ENCODE results near the gene TTLL9. TPM values are rescaled to one million over a fixed set of nuclear protein-coding genes. Genes with fewer than 3 reads are reported as not detected.

Gene TTLL9
- polyA plus RNA-seq, 1 of the 3 experiments (the other 2 are of a cell fraction): 0.23 TPM

DNA sequence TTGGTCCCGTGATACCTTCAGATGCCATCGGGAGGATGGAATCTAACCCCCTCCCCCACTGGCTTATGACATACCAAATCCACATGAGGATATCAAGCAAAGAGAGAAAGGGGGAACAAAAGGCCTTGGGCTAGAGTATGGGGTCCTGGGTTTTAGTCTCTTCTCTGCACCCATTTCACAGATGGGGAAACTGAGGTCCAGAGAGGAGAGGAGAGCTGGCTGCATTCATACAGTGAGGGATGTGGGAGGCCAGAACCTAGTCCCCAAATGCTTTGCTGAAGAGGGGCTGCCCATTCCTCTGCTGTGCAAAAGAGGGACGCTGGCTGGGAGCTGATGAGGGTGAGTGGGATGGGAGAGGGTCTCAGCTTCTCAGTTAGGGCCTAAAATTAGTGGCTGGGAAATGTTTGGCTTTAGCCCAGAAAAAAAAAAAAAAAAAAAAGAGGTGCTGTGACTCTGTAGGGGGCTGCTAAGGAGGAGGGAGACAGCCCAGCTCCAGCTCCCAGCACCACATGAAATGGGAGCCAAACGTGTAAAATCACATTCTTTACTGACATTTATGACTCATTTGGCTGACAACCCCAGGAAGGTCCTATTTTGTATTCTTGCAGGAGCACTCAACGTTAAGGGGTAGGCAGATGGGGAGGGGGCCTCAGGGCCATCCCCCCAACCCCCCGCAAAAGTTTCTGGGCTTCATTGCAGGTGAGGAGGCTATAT lies 109.4 kb downstream of the TTLL9 start (continued):
- TF ChIP-seq, protein P1, sequence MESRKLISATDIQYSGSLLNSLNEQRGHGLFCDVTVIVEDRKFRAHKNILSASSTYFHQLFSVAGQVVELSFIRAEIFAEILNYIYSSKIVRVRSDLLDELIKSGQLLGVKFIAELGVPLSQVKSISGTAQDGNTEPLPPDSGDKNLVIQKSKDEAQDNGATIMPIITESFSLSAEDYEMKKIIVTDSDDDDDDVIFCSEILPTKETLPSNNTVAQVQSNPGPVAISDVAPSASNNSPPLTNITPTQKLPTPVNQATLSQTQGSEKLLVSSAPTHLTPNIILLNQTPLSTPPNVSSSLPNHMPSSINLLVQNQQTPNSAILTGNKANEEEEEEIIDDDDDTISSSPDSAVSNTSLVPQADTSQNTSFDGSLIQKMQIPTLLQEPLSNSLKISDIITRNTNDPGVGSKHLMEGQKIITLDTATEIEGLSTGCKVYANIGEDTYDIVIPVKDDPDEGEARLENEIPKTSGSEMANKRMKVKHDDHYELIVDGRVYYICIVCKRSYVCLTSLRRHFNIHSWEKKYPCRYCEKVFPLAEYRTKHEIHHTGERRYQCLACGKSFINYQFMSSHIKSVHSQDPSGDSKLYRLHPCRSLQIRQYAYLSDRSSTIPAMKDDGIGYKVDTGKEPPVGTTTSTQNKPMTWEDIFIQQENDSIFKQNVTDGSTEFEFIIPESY (IDR thresholded peaks at IDR 0.05; ENCODE audit: borderline replicate concordance, low read depth): no peak

DNA sequence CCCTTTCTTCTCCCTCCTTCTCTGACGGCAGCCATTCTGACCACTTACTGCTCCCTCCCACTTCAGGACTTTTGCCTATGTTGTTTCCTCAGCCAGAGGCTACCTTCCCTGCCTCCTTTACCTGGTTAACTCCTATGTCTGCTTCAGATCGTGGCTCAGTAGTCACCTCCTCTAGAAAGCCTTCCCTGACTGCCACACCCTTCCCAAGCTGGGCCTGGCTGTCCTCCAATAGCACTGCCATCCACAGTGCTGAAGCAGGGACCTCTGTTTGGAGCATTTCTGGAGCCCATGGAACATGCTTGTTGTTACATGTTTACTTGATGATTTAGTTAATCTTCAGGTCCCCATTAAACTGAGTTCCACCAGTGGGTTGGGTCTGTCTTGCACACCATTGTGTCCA lies 111.3 kb downstream of the TTLL9 start:
- no peaks in the 10 kb centered on the region for H3K9me2 ChIP-seq
- CTCF ChIA-PET: no interaction called here
- POLR2A ChIA-PET: no interaction called here

More for the DNA sequence above, 111.3 kb downstream of the TTLL9 start:
- Histone ChIP-seq H3K79me2 (ENCODE audit: insufficient read depth) (no peaks in the 10 kb centered on the region), H3K36me3 (replicated peaks in 1 of 2; ENCODE audit: control insufficient read depth in 1 of 2, insufficient read depth in 2 of 2, low read length in 1 of 2) (no peaks in the 10 kb centered on the region), H2AFZ (ENCODE audit: low read depth) (no peak overlapping the region), H3K9ac (no peak overlapping the region), H4K20me1 (ENCODE audit: insufficient read depth) (no peaks in the 10 kb centered on the region), H3K4me3 (ENCODE audit: low read depth in 2 of 2, low read length in 1 of 2) (no peak overlapping the region), H3F3A (replicated peaks; ENCODE audit: insufficient read depth) (no peaks in the 10 kb centered on the region), H3K4me2 (no peak overlapping the region), H3K9me3 (no peaks in the 10 kb centered on the region), H3K27ac (ENCODE audit: low read depth in 2 of 2, low read length in 1 of 2) (no peak overlapping the region), H3K27me3 (ENCODE audit: insufficient read depth) (no peaks in the 10 kb centered on the region; the same call in 1 of the 2 replicates), H3K4me1 (ENCODE audit: control insufficient read depth in 1 of 2, insufficient read depth in 2 of 2, low read depth in 1 of 2, low read length in 1 of 2) (no peaks in the 10 kb centered on the region)
- 45% methylated on average over 2 of the region's 2 CpGs for WGBS (ENCODE audit: low lambda C conversion rate)
- TF ChIP-seq, protein P2, sequence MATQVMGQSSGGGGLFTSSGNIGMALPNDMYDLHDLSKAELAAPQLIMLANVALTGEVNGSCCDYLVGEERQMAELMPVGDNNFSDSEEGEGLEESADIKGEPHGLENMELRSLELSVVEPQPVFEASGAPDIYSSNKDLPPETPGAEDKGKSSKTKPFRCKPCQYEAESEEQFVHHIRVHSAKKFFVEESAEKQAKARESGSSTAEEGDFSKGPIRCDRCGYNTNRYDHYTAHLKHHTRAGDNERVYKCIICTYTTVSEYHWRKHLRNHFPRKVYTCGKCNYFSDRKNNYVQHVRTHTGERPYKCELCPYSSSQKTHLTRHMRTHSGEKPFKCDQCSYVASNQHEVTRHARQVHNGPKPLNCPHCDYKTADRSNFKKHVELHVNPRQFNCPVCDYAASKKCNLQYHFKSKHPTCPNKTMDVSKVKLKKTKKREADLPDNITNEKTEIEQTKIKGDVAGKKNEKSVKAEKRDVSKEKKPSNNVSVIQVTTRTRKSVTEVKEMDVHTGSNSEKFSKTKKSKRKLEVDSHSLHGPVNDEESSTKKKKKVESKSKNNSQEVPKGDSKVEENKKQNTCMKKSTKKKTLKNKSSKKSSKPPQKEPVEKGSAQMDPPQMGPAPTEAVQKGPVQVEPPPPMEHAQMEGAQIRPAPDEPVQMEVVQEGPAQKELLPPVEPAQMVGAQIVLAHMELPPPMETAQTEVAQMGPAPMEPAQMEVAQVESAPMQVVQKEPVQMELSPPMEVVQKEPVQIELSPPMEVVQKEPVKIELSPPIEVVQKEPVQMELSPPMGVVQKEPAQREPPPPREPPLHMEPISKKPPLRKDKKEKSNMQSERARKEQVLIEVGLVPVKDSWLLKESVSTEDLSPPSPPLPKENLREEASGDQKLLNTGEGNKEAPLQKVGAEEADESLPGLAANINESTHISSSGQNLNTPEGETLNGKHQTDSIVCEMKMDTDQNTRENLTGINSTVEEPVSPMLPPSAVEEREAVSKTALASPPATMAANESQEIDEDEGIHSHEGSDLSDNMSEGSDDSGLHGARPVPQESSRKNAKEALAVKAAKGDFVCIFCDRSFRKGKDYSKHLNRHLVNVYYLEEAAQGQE (IDR thresholded peaks at IDR 0.05; ENCODE audit: low read depth, low read length): no peak
- TF ChIP-seq CHD2 (IDR thresholded peaks at IDR 0.05; ENCODE audit: low read length, partially characterized antibody): no peak
- TF ChIP-seq, protein P3, sequence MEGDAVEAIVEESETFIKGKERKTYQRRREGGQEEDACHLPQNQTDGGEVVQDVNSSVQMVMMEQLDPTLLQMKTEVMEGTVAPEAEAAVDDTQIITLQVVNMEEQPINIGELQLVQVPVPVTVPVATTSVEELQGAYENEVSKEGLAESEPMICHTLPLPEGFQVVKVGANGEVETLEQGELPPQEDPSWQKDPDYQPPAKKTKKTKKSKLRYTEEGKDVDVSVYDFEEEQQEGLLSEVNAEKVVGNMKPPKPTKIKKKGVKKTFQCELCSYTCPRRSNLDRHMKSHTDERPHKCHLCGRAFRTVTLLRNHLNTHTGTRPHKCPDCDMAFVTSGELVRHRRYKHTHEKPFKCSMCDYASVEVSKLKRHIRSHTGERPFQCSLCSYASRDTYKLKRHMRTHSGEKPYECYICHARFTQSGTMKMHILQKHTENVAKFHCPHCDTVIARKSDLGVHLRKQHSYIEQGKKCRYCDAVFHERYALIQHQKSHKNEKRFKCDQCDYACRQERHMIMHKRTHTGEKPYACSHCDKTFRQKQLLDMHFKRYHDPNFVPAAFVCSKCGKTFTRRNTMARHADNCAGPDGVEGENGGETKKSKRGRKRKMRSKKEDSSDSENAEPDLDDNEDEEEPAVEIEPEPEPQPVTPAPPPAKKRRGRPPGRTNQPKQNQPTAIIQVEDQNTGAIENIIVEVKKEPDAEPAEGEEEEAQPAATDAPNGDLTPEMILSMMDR (IDR thresholded peaks at IDR 0.05): no peak
- TF ChIP-seq, protein P4, sequence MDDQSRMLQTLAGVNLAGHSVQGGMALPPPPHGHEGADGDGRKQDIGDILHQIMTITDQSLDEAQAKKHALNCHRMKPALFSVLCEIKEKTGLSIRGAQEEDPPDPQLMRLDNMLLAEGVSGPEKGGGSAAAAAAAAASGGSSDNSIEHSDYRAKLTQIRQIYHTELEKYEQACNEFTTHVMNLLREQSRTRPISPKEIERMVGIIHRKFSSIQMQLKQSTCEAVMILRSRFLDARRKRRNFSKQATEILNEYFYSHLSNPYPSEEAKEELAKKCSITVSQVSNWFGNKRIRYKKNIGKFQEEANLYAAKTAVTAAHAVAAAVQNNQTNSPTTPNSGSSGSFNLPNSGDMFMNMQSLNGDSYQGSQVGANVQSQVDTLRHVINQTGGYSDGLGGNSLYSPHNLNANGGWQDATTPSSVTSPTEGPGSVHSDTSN (IDR thresholded peaks at IDR 0.05): no peak
- TF ChIP-seq, protein P5, sequence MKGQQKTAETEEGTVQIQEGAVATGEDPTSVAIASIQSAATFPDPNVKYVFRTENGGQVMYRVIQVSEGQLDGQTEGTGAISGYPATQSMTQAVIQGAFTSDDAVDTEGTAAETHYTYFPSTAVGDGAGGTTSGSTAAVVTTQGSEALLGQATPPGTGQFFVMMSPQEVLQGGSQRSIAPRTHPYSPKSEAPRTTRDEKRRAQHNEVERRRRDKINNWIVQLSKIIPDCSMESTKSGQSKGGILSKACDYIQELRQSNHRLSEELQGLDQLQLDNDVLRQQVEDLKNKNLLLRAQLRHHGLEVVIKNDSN (IDR thresholded peaks at IDR 0.05; ENCODE audit: borderline replicate concordance, low read depth): no peak
- DNase-seq: no peak

Data from SK-N-SH (cell line).